DND-41 (cell line): ENCODE data around the gene DDR1.

Source experiments
- ATAC-seq: fragments of 200-7000 bp; cut with Tn5 transposase; 3 replicates; pipeline ENCODE4 v1.9.1; 2021; ENCODE audit warnings: low read depth; ENCODE audit not compliant: insufficient read depth
- DNase-seq: peaks from one replicate; pipeline ENCODE4 v3.0.0-alpha.2; 2020
- H2AFZ ChIP-seq: 2 replicates; pipeline ENCODE4 v1.6.0; 2012; ENCODE audit warnings: low read depth, low read length
- H3K27ac ChIP-seq: 2 replicates; pipeline ENCODE4 v1.5.1; 2012; ENCODE audit warnings: low read length, inconsistent platforms
- H3K27me3 ChIP-seq: fragments of 200-600 bp; sonication (generic); 2 replicates; pipeline ENCODE4 v1.6.0; 2012; ENCODE audit warnings: low read length, mild to moderate bottlenecking, inconsistent platforms; ENCODE audit not compliant: insufficient read depth, poor library complexity
- H3K36me3 ChIP-seq: 2 replicates; pipeline ENCODE4 v1.5.1; 2012; ENCODE audit warnings: low read length, inconsistent platforms; ENCODE audit not compliant: insufficient read depth
- H3K4me1 ChIP-seq: 2 replicates; pipeline ENCODE4 v1.5.1; 2012; ENCODE audit warnings: mild to moderate bottlenecking, low read length; ENCODE audit not compliant: insufficient read depth
- H3K4me2 ChIP-seq: 2 replicates; pipeline ENCODE4 v1.6.0; 2012; ENCODE audit warnings: mild to moderate bottlenecking, moderate library complexity, low read length, inconsistent platforms; ENCODE audit not compliant: insufficient read depth
- H3K4me3 ChIP-seq, 2 experiments: fragments of 200-600 bp in 1 of 2; shearing (Covaris generic) in 1 of 2; 2 replicates each; pipeline ENCODE4 v1.5.1; 2012 to 2016; ENCODE audit warnings: inconsistent platforms in 2 of 2, low read length in 2 of 2, mild to moderate bottlenecking in 2 of 2, low read depth in 1 of 2, moderate library complexity in 1 of 2
- H3K79me2 ChIP-seq: 2 replicates; pipeline ENCODE4 v1.6.0; 2012; ENCODE audit warnings: low read length, inconsistent platforms; ENCODE audit not compliant: insufficient read depth
- H3K9ac ChIP-seq: 2 replicates; pipeline ENCODE4 v1.6.0; 2012; ENCODE audit warnings: low read depth, mild to moderate bottlenecking, inconsistent platforms, low read length, moderate library complexity
- H3K9me3 ChIP-seq: 2 replicates; pipeline ENCODE4 v1.5.1; 2012; ENCODE audit warnings: low read length, moderate library complexity, mild to moderate bottlenecking, inconsistent platforms; ENCODE audit not compliant: insufficient read depth, severe bottlenecking
- H4K20me1 ChIP-seq: 2 replicates; pipeline ENCODE4 v1.6.0; 2012; ENCODE audit warnings: low read length; ENCODE audit not compliant: insufficient read depth
- EZH2 ChIP-seq: IDR thresholded peaks from 3 replicates; pipeline ENCODE4 v1.6.1; 2012; ENCODE audit warnings: borderline replicate concordance, low read depth, mild to moderate bottlenecking, moderate library complexity, low read length, inconsistent platforms; ENCODE audit not compliant: severe bottlenecking
- TF ChIP-seq, protein P1 (sequence below): IDR thresholded peaks from 2 replicates; pipeline ENCODE4 v1.5.1; 2012; ENCODE audit warnings: borderline replicate concordance, low read length, moderate library complexity, mild to moderate bottlenecking; ENCODE audit not compliant: poor library complexity, severe bottlenecking; ENCODE audit errors: extremely low read depth

The DDR1 gene

DNA sequence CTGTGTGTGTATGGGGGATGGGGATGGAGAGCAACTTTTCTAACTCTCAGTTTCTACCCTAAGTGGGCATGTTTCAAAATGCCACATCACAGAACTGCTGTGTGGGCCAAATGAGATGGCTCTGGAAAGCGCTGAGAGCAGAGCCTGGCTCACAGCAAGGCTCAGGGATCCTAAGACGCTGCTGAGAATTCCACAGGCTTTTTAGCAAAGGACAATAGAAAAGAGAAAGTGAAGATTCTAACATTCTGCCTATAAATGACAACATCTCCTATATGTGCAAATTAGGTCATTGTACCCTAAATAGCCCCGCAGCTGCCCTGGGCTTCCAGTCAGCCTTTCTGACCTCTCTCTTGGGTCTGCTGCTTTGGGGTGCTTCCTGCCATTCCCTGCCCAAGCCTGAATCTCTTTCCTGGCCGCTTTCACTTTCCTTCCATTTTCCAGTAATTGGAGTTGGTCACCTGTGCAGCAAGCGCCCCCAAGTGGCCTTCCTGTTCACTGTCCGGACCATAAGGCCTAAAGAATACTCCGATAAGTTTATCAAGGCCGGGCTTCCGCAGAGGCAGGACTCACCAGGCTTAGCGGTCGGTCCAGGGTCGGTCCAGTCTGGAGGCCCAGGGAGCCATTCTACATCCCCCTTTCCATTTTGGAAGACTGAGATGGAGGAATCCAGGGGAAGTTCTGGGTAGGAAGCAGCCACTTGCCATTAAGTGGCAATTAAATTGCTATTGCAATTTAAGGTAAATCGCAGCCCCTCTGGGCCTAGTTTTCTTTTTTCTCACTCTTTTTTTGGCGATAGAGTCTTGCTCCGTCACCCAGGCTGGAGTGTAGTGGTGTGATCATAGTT, 6.7 kb upstream of the DDR1 start:
- peak overlapping the region; percentile 53 for H3K9ac ChIP-seq
- peak; percentile 83 for DNase-seq
- peak overlapping the region in 1 of 2 experiments; percentile 48; a peak in 2 of 4 replicates for H3K4me3 ChIP-seq
- H3K9me3 ChIP-seq: peaks cover 3% of the 10 kb centered on the region
- no peaks in the 10 kb centered on the region for H3K36me3 ChIP-seq
- peak overlapping the region; percentile 89 for H3K27ac ChIP-seq
- peak overlapping the region; percentile 69 for H3K4me2 ChIP-seq
- no peaks in the 10 kb centered on the region for H3K27me3 ChIP-seq
- peaks cover 19% of the 10 kb centered on the region for H3K4me1 ChIP-seq
- peak; percentile 83 for ATAC-seq
- no peaks in the 10 kb centered on the region for H3K79me2 ChIP-seq
- H4K20me1 ChIP-seq: no peaks in the 10 kb centered on the region
- no peak for TF ChIP-seq EZH2
- TF ChIP-seq, protein P1, sequence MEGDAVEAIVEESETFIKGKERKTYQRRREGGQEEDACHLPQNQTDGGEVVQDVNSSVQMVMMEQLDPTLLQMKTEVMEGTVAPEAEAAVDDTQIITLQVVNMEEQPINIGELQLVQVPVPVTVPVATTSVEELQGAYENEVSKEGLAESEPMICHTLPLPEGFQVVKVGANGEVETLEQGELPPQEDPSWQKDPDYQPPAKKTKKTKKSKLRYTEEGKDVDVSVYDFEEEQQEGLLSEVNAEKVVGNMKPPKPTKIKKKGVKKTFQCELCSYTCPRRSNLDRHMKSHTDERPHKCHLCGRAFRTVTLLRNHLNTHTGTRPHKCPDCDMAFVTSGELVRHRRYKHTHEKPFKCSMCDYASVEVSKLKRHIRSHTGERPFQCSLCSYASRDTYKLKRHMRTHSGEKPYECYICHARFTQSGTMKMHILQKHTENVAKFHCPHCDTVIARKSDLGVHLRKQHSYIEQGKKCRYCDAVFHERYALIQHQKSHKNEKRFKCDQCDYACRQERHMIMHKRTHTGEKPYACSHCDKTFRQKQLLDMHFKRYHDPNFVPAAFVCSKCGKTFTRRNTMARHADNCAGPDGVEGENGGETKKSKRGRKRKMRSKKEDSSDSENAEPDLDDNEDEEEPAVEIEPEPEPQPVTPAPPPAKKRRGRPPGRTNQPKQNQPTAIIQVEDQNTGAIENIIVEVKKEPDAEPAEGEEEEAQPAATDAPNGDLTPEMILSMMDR: peak; percentile 95
- peak overlapping the region; percentile 64 for H2AFZ ChIP-seq

DNA sequence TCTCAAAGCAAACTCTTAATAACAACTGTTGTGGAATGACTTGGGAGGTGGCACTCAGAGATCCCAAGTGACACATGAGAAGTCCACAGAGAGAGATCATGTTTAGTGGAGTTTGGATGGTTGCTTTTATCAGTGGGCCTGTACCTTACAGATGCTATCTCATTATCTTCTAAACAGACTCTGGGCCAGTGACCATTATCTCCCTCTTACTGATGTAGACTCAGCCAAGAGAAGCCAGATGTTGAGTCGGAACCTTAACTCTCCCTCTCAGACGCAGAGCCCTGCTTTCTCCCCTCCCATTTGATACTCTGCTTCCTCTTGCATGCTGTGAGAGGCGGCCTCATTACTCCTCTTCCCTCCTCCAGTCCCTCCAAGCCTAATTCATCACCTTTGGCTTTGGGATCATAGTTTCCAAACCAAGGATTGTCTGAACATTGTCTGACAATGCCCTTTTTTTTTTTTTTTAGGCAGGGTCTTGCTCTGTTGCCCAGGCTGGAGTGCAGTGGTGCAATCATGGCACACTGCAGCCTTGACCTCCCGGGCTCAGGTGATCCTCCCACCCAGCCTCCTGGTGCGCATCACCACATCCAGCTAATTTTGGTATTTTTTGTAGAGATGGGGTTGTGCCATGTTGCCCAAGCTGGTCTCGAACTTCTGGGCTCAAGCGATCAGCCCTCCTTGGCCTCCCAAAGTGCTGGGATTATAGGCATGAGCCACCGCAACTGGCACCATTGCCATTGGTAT, 4.5 kb upstream of the DDR1 start:
- DNase-seq (no peak), ATAC-seq (no peak)
- Histone ChIP-seq H3K9ac (no peak overlapping the region), H3K79me2 (peaks cover 1% of the 10 kb centered on the region), H3K27me3 (no peaks in the 10 kb centered on the region), H3K4me1 (peaks cover 33% of the 10 kb centered on the region), H3K36me3 (no peaks in the 10 kb centered on the region), H3K4me2 (no peak overlapping the region), H2AFZ (no peak overlapping the region), H4K20me1 (0 out of 2 replicates have a peak, but pooled peaks cover under 1% of the 10 kb centered on the region), H3K4me3 (no peak overlapping the region), H3K27ac (no peak overlapping the region), H3K9me3 (no peaks in the 10 kb centered on the region)
- TF ChIP-seq EZH2: no peak
- TF ChIP-seq, protein P1: no peak

DNA sequence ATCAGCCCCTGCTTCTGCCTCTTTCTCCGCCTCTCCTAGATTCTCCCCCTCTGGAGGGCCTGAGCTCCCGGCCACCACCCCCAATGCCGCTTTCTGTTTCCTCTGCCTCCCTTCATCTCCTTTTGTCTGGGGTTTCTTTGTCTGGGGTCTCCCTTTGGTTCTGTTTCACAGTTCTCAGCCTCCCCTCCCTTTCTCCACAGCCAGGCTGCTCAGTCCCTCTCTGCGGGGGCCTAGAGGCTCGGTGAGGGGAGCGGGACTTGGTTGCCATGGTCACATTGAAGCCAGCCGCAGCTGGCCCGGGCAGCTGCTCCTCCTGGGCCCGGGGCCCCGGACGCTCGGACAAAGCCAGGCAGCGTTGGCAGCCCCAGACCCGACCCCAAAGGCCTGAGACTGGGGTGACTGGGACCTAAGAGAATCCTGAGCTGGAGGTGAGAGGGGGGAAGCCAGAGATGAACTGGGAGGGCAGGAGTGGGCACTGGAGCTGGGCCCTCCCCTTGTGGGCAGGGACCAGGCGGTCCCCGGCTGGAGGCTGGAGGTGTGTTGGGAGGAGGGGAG, 3.5 kb upstream of the DDR1 start:
- Histone ChIP-seq H3K27ac (no peak overlapping the region), H4K20me1 (0 out of 2 replicates have a peak, but pooled peaks cover 4% of the 10 kb centered on the region), H3K9ac (no peak overlapping the region), H3K4me3 (no peak overlapping the region), H2AFZ (no peak overlapping the region), H3K4me2 (no peak overlapping the region), H3K27me3 (no peaks in the 10 kb centered on the region), H3K79me2 (peaks cover 11% of the 10 kb centered on the region), H3K36me3 (no peaks in the 10 kb centered on the region), H3K4me1 (peaks cover 42% of the 10 kb centered on the region), H3K9me3 (no peaks in the 10 kb centered on the region)
- DNase-seq (no peak), ATAC-seq (no peak)
- no peak for TF ChIP-seq EZH2
- TF ChIP-seq, protein P1: no peak
